ENCODE data around the gene FBXO28. TPM values are rescaled to one million over a fixed set of nuclear protein-coding genes. Genes with fewer than 3 reads are reported as not detected.
A peak's percentile ranks its signal among the peaks of the same experiment; 100 is the strongest.
"Not testable (repeated sequence)": the region's sequence is repeated elsewhere in the genome, so short reads cannot be mapped to it uniquely, and the experiment has no call there.

The FBXO28 gene
- 58.8 and 64.1 TPM in 2 replicates for total RNA-seq (2014; rRNA removed; shearing (Covaris generic))
- 18.9 and 24.9 TPM in 2 replicates for polyA plus RNA-seq (2014; cell fraction: nucleus; rRNA removed)

- DNase-seq (ENCODE audit: extremely low read depth, low read depth): peak; percentile 96
Measured at GRCh38 chr1:224113918-224114786, at the start of gene FBXO28. Gene FBXO28, plus strand, starts transcription at chr1:224114111. Its CDS starts 19 bp downstream, at chr1:224114130.

GRCh38 chr1:224064150-224064549 lies 49.8 kb upstream of the FBXO28 start:
- no peak for DNase-seq (ENCODE audit: extremely low read depth, low read depth)

- no peak for DNase-seq (ENCODE audit: extremely low read depth, low read depth)
Measured at GRCh38 chr1:224065455-224065854, 48.5 kb upstream of the FBXO28 start.

- no peak for DNase-seq (ENCODE audit: extremely low read depth, low read depth)
Measured at GRCh38 chr1:224067207-224067606, 46.7 kb upstream of the FBXO28 start.

- DNase-seq (ENCODE audit: extremely low read depth, low read depth): peak; percentile 47
Measured at GRCh38 chr1:224067621-224068457, 46.1 kb upstream of the FBXO28 start.

GRCh38 chr1:224068458-224069072 lies 45.3 kb upstream of the FBXO28 start:
- DNase-seq (ENCODE audit: extremely low read depth, low read depth): no peak

- no peak for DNase-seq (ENCODE audit: extremely low read depth, low read depth)
Measured at GRCh38 chr1:224069138-224069537, 44.8 kb upstream of the FBXO28 start.

GRCh38 chr1:224070521-224070920 lies 43.4 kb upstream of the FBXO28 start:
- DNase-seq (ENCODE audit: extremely low read depth, low read depth): no peak

GRCh38 chr1:224076407-224076806 lies 37.5 kb upstream of the FBXO28 start:
- DNase-seq (ENCODE audit: extremely low read depth, low read depth): no peak

- not testable (repeated sequence) for DNase-seq (ENCODE audit: extremely low read depth, low read depth)
Measured at GRCh38 chr1:224079644-224080043, 34.3 kb upstream of the FBXO28 start.

GRCh38 chr1:224080115-224080774 lies 33.7 kb upstream of the FBXO28 start:
- no peak for DNase-seq (ENCODE audit: extremely low read depth, low read depth)

- DNase-seq (ENCODE audit: extremely low read depth, low read depth): no peak
Measured at GRCh38 chr1:224081604-224082003, 32.3 kb upstream of the FBXO28 start.

- no peak for DNase-seq (ENCODE audit: extremely low read depth, low read depth)
Measured at GRCh38 chr1:224082146-224082545, 31.8 kb upstream of the FBXO28 start.

GRCh38 chr1:224084867-224085266 lies 29.0 kb upstream of the FBXO28 start:
- DNase-seq (ENCODE audit: extremely low read depth, low read depth): no peak

- no peak for DNase-seq (ENCODE audit: extremely low read depth, low read depth)
Measured at GRCh38 chr1:224085421-224086108, 28.3 kb upstream of the FBXO28 start.

- DNase-seq (ENCODE audit: extremely low read depth, low read depth): no peak
Measured at GRCh38 chr1:224087286-224087794, 26.6 kb upstream of the FBXO28 start.

GRCh38 chr1:224089583-224089982 lies 24.3 kb upstream of the FBXO28 start:
- no peak for DNase-seq (ENCODE audit: extremely low read depth, low read depth)

GRCh38 chr1:224090116-224090515 lies 23.8 kb upstream of the FBXO28 start:
- no peak for DNase-seq (ENCODE audit: extremely low read depth, low read depth)

- DNase-seq (ENCODE audit: extremely low read depth, low read depth): no peak
Measured at GRCh38 chr1:224092111-224092510, 21.8 kb upstream of the FBXO28 start.

- DNase-seq (ENCODE audit: extremely low read depth, low read depth): no peak
Measured at GRCh38 chr1:224092601-224093000, 21.3 kb upstream of the FBXO28 start.
